HepG2 (cell line): Measurements from ENCODE around the gene KHK. TPM values are rescaled to one million over a fixed set of nuclear protein-coding genes. Genes with fewer than 3 reads are reported as not detected.

Experiments used
- CEBPG ChIP-seq: IDR thresholded peaks from 2 replicates; pipeline ENCODE4 v1.6.1; 2016
- LCORL ChIP-seq, 2 experiments: fragments of 450-650 bp in 1 of 2; sonication (generic) in 1 of 2; formaldehyde crosslinking in 1 of 2; IDR thresholded peaks; 2 replicates each; pipeline versions ENCODE4 v1.5.0 to v1.6.1; 2017 to 2020; ENCODE audit warnings: antibody characterized with exemption in 1 of 2, missing genetic modification reagents in 1 of 2
- MAFK ChIP-seq, 2 experiments: IDR thresholded peaks in 1 of 2; conservative IDR thresholded peaks in 1 of 2; 2 replicates each; pipeline ENCODE4 v1.6.1; 2011; ENCODE audit warnings: improper control_type of control experiment in 2 of 2, low read length in 2 of 2
- NCOR1 ChIP-seq: fragments of 200-600 bp; sonication (generic); IDR thresholded peaks from 2 replicates; pipeline ENCODE4 v1.7.0; 2017; ENCODE audit warnings: antibody characterized with exemption, low read length, borderline replicate concordance
- NFATC3 ChIP-seq: sonication (generic); formaldehyde crosslinking; IDR thresholded peaks from 2 replicates; pipeline ENCODE4 v1.5.1; 2020; ENCODE audit warnings: mild to moderate bottlenecking, missing genetic modification reagents
- SMAD3 ChIP-seq: sonication (generic); formaldehyde crosslinking; IDR thresholded peaks from 2 replicates; pipeline ENCODE4 v1.4.0; 2020; ENCODE audit warnings: missing genetic modification reagents
- SMAD9 ChIP-seq: sonication (generic); formaldehyde crosslinking; IDR thresholded peaks from 2 replicates; pipeline ENCODE4 v1.5.1; 2020; ENCODE audit warnings: mild to moderate bottlenecking, missing genetic modification reagents
- ZMYM3 ChIP-seq: sonication (generic); formaldehyde crosslinking; IDR thresholded peaks from 2 replicates; pipeline ENCODE4 v1.5.1; 2020; ENCODE audit warnings: mild to moderate bottlenecking, missing genetic modification reagents
- ZNF331 ChIP-seq: sonication (generic); formaldehyde crosslinking; IDR thresholded peaks from 2 replicates; pipeline ENCODE4 v1.4.0; 2020; ENCODE audit warnings: missing genetic modification reagents
- ZNF446 ChIP-seq: sonication (generic); formaldehyde crosslinking; IDR thresholded peaks from 2 replicates; pipeline ENCODE4 v1.5.0; 2020; ENCODE audit warnings: mild to moderate bottlenecking, missing genetic modification reagents
- polyA plus RNA-seq, 8 experiments: library from polyadenylated mRNA; depleted of rRNA in 3 of 8; stranded (reverse) in 7 of 8; unstranded in 1 of 8; fragments of >200 nt; fragmentation: Illumina TruSeq in 4 of 8; extraction: Trizol in 4 of 8; gene quantifications; 2 replicates each; pipeline versions ENCODE4 v1.2.1 to v1.2.3, GENCODE V29; 2011 to 2016; ENCODE audit warnings: low read depth in 4 of 8, missing spikeins in 1 of 8, mixed read lengths in 1 of 8; ENCODE audit not compliant: insufficient read depth in 1 of 8
- total RNA-seq, 5 experiments: library from RNA; depleted of rRNA; stranded (reverse); fragments of >200 nt; fragmentation: Illumina TruSeq; extraction: Trizol; gene quantifications; 2 replicates each; pipeline ENCODE4 v1.2.3, GENCODE V29; 2016; ENCODE audit warnings: low read depth in 1 of 5
- TF ChIP-seq, protein P1 (sequence below): sonication (generic); formaldehyde crosslinking; IDR thresholded peaks from 2 replicates; pipeline ENCODE4 v1.5.0; 2020; ENCODE audit warnings: mild to moderate bottlenecking, missing genetic modification reagents, borderline replicate concordance
- TF ChIP-seq, protein P2 (sequence below): sonication (generic); formaldehyde crosslinking; conservative IDR thresholded peaks from 2 replicates; pipeline ENCODE4 v1.4.0; 2020; ENCODE audit warnings: missing genetic modification reagents
- TF ChIP-seq, protein P3 (sequence below): sonication (generic); formaldehyde crosslinking; IDR thresholded peaks from 2 replicates; pipeline ENCODE4 v1.5.0; 2020; ENCODE audit warnings: missing genetic modification reagents
- TF ChIP-seq, protein P4 (sequence below): IDR thresholded peaks from 2 replicates; pipeline ENCODE4 v1.6.1; 2012; ENCODE audit warnings: low read depth, low read length, improper control_type of control experiment
- TF ChIP-seq, protein P5 (sequence below): sonication (generic); formaldehyde crosslinking; IDR thresholded peaks from 2 replicates; pipeline ENCODE4 v1.5.1; 2020; ENCODE audit warnings: mild to moderate bottlenecking, missing genetic modification reagents, borderline replicate concordance

KHK gene
- total and polyA plus RNA-seq, 2 of the 13 experiments (the other 11 are each of a cell fraction or from before 2014, with no cell fraction given): 40.9 to 99.2 TPM

DNA sequence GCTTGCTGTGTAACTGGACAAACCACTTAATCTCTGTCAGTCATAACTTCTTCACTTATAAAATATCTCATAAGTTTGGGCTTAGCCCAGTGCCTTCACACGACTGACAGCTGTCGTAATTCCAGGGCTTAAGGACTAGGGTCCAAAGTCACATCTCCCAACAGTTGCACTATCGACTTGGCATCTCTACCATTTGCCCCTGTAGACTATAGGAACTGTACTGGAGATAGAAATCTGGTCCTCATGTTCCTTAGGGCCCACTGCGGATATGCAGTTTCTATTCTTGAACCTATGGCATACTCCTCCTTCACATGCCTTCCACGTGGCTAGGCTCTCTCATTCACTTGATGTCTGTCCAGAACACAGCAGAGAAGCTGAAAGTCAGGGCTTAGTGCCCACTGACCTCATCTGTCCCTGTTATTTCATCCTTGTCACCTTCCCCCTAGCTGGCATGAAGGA is 39.7 kb downstream of the KHK start (continued):
- TF ChIP-seq, protein P1, sequence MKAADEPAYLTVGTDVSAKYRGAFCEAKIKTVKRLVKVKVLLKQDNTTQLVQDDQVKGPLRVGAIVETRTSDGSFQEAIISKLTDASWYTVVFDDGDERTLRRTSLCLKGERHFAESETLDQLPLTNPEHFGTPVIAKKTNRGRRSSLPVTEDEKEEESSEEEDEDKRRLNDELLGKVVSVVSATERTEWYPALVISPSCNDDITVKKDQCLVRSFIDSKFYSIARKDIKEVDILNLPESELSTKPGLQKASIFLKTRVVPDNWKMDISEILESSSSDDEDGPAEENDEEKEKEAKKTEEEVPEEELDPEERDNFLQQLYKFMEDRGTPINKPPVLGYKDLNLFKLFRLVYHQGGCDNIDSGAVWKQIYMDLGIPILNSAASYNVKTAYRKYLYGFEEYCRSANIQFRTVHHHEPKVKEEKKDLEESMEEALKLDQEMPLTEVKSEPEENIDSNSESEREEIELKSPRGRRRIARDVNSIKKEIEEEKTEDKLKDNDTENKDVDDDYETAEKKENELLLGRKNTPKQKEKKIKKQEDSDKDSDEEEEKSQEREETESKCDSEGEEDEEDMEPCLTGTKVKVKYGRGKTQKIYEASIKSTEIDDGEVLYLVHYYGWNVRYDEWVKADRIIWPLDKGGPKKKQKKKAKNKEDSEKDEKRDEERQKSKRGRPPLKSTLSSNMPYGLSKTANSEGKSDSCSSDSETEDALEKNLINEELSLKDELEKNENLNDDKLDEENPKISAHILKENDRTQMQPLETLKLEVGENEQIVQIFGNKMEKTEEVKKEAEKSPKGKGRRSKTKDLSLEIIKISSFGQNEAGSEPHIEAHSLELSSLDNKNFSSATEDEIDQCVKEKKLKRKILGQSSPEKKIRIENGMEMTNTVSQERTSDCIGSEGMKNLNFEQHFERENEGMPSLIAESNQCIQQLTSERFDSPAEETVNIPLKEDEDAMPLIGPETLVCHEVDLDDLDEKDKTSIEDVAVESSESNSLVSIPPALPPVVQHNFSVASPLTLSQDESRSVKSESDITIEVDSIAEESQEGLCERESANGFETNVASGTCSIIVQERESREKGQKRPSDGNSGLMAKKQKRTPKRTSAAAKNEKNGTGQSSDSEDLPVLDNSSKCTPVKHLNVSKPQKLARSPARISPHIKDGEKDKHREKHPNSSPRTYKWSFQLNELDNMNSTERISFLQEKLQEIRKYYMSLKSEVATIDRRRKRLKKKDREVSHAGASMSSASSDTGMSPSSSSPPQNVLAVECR (CRISPR knock-in tag): 0 out of 2 replicates have a peak, but pooled peaks have one; percentile 2
- TF ChIP-seq ZMYM3 (CRISPR knock-in tag) (peak; percentile 20; the same call in 1 of the 2 replicates), ZNF446 (CRISPR knock-in tag) (no peak), SMAD9 (no peak), ZNF331 (CRISPR knock-in tag) (peak; percentile 70; the same call in 1 of the 2 replicates), NCOR1 (peak; percentile 56; the same call in 1 of the 2 replicates), SMAD3 (CRISPR knock-in tag) (peak; percentile 29; the same call in 1 of the 2 replicates), LCORL (IDR thresholded peaks at IDR 0.05) (no peak), LCORL (CRISPR knock-in tag; IDR thresholded peaks at IDR 0.05) (no peak), NFATC3 (CRISPR knock-in tag) (no peak), CEBPG (CRISPR knock-in tag) (peak; percentile 50; the same call in 1 of the 2 replicates), MAFK (conservative IDR thresholded peaks at IDR 0.05 in 1 of 2, IDR thresholded peaks at IDR 0.05 in 1 of 2; ENCODE audit: low read length in 2 of 2) (no peak)
- TF ChIP-seq, protein P2, sequence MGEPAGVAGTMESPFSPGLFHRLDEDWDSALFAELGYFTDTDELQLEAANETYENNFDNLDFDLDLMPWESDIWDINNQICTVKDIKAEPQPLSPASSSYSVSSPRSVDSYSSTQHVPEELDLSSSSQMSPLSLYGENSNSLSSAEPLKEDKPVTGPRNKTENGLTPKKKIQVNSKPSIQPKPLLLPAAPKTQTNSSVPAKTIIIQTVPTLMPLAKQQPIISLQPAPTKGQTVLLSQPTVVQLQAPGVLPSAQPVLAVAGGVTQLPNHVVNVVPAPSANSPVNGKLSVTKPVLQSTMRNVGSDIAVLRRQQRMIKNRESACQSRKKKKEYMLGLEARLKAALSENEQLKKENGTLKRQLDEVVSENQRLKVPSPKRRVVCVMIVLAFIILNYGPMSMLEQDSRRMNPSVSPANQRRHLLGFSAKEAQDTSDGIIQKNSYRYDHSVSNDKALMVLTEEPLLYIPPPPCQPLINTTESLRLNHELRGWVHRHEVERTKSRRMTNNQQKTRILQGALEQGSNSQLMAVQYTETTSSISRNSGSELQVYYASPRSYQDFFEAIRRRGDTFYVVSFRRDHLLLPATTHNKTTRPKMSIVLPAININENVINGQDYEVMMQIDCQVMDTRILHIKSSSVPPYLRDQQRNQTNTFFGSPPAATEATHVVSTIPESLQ (CRISPR knock-in tag): no peak
- TF ChIP-seq, protein P3, sequence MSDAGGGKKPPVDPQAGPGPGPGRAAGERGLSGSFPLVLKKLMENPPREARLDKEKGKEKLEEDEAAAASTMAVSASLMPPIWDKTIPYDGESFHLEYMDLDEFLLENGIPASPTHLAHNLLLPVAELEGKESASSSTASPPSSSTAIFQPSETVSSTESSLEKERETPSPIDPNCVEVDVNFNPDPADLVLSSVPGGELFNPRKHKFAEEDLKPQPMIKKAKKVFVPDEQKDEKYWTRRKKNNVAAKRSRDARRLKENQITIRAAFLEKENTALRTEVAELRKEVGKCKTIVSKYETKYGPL (CRISPR knock-in tag): no peak
- TF ChIP-seq, protein P4, sequence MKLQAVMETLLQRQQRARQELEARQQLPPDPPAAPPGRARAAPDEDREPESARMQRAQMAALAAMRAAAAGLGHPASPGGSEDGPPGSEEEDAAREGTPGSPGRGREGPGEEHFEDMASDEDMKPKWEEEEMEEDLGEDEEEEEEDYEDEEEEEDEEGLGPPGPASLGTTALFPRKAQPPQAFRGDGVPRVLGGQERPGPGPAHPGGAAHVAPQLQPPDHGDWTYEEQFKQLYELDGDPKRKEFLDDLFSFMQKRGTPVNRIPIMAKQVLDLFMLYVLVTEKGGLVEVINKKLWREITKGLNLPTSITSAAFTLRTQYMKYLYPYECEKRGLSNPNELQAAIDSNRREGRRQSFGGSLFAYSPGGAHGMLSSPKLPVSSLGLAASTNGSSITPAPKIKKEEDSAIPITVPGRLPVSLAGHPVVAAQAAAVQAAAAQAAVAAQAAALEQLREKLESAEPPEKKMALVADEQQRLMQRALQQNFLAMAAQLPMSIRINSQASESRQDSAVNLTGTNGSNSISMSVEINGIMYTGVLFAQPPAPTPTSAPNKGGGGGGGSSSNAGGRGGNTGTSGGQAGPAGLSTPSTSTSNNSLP: no peak
- TF ChIP-seq, protein P5, sequence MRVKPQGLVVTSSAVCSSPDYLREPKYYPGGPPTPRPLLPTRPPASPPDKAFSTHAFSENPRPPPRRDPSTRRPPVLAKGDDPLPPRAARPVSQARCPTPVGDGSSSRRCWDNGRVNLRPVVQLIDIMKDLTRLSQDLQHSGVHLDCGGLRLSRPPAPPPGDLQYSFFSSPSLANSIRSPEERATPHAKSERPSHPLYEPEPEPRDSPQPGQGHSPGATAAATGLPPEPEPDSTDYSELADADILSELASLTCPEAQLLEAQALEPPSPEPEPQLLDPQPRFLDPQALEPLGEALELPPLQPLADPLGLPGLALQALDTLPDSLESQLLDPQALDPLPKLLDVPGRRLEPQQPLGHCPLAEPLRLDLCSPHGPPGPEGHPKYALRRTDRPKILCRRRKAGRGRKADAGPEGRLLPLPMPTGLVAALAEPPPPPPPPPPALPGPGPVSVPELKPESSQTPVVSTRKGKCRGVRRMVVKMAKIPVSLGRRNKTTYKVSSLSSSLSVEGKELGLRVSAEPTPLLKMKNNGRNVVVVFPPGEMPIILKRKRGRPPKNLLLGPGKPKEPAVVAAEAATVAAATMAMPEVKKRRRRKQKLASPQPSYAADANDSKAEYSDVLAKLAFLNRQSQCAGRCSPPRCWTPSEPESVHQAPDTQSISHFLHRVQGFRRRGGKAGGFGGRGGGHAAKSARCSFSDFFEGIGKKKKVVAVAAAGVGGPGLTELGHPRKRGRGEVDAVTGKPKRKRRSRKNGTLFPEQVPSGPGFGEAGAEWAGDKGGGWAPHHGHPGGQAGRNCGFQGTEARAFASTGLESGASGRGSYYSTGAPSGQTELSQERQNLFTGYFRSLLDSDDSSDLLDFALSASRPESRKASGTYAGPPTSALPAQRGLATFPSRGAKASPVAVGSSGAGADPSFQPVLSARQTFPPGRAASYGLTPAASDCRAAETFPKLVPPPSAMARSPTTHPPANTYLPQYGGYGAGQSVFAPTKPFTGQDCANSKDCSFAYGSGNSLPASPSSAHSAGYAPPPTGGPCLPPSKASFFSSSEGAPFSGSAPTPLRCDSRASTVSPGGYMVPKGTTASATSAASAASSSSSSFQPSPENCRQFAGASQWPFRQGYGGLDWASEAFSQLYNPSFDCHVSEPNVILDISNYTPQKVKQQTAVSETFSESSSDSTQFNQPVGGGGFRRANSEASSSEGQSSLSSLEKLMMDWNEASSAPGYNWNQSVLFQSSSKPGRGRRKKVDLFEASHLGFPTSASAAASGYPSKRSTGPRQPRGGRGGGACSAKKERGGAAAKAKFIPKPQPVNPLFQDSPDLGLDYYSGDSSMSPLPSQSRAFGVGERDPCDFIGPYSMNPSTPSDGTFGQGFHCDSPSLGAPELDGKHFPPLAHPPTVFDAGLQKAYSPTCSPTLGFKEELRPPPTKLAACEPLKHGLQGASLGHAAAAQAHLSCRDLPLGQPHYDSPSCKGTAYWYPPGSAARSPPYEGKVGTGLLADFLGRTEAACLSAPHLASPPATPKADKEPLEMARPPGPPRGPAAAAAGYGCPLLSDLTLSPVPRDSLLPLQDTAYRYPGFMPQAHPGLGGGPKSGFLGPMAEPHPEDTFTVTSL (CRISPR knock-in tag): peak; percentile 49; the same call in 1 of the 2 replicates
